Neural cell (in vitro differentiated cells): ENCODE data around the gene SIVA1.

Experiments used
- CTCF ChIP-seq: fragments of 450-650 bp; IDR thresholded peaks from 2 replicates; pipeline ENCODE4 v1.5.1; 2014; ENCODE audit warnings: antibody characterized with exemption, mild to moderate bottlenecking, moderate library complexity; ENCODE audit not compliant: poor library complexity, severe bottlenecking
- EZH2 ChIP-seq: fragments of 200-600, 300-800 bp; shearing (Covaris generic), sonication (generic); IDR thresholded peaks from 2 replicates; pipeline ENCODE4 v1.6.1; 2014; ENCODE audit warnings: antibody characterized with exemption, low read length, borderline replicate concordance, mild to moderate bottlenecking; ENCODE audit not compliant: insufficient read depth, poor library complexity, severe bottlenecking
- TAF1 ChIP-seq: IDR thresholded peaks from 2 replicates; pipeline ENCODE4 v1.6.1; 2012; ENCODE audit warnings: low read depth

GRCh38 chr14:104778694-104779331 is 25.9 kb downstream of the SIVA1 start:
- TF ChIP-seq CTCF (no peak), EZH2 (no peak), TAF1 (no peak)
